Suprapubic skin (tissue), 4 donors: ENCODE measurements around the gene CNOT6L. TPM values are rescaled to one million over a fixed set of nuclear protein-coding genes. Genes with fewer than 3 reads are reported as not detected.

Experiments used
- DNase-seq, 2 donors: peaks; one replicate each; pipeline ENCODE4 v3.0.0-alpha.2; 2019; ENCODE audit warnings: low spot score in 2 of 2
- H3K27ac ChIP-seq: fragments of 200-600 bp; sonication (generic); one replicate; pipeline ENCODE4 v1.5.1; 2019
- H3K27me3 ChIP-seq: fragments of 200-600 bp; sonication (generic); one replicate; pipeline ENCODE4 v1.5.1; 2019
- H3K36me3 ChIP-seq: fragments of 200-600 bp; sonication (generic); one replicate; pipeline ENCODE4 v1.5.1; 2019
- H3K4me1 ChIP-seq: fragments of 200-600 bp; sonication (generic); one replicate; pipeline ENCODE4 v1.5.1; 2019
- H3K4me3 ChIP-seq: fragments of 200-600 bp; sonication (generic); one replicate; pipeline ENCODE4 v1.5.1; 2019; ENCODE audit warnings: mild to moderate bottlenecking
- H3K9me3 ChIP-seq: fragments of 200-600 bp; sonication (generic); one replicate; pipeline ENCODE4 v1.5.1; 2019
- EP300 ChIP-seq: sonication (generic); formaldehyde crosslinking; IDR thresholded peaks from one replicate; pipeline ENCODE4 v1.6.1; 2017; ENCODE audit warnings: antibody characterized with exemption
- POLR2A ChIP-seq, 2 donors: fragments of 450-650 bp; IDR thresholded peaks; one replicate each; pipeline ENCODE4 v1.6.1; 2017; ENCODE audit warnings: antibody characterized with exemption in 2 of 2, mild to moderate bottlenecking in 2 of 2, moderate library complexity in 2 of 2
- POLR2AphosphoS5 ChIP-seq, 3 donors: sonication (generic); formaldehyde crosslinking; IDR thresholded peaks; one replicate each; pipeline ENCODE4 v1.6.1; 2017; ENCODE audit warnings: antibody characterized with exemption in 3 of 3
- WGBS: methylation state at CpG from one replicate; pipeline ENCODE4 v1.1.5; 2018; 5-methylcytosine and 5-hydroxymethylcytosine counted together
- total RNA-seq, 4 donors: library from RNA; depleted of rRNA; stranded (reverse); fragments of >200 nt; gene quantifications; one replicate each; pipeline ENCODE4 v1.1.0, GENCODE V29; 2016
- TF ChIP-seq, protein P1 (sequence below), 2 donors: fragments of 200-600 bp in 1 of 2; fragments of 450-650 bp in 1 of 2; sonication (generic) in 1 of 2; IDR thresholded peaks; one replicate each; pipeline ENCODE4 v1.5.1; 2016 to 2019; ENCODE audit warnings: antibody characterized with exemption in 2 of 2, mild to moderate bottlenecking in 1 of 2, moderate library complexity in 1 of 2

The CNOT6L gene
- total RNA-seq, 4 donors from 2014 or later = 21.3 to 45.8 (median 39.6) TPM

GRCh38 chr4:77800483-77801259 is 18.5 kb downstream of the CNOT6L start:
- H3K4me3 ChIP-seq = no peak overlapping the region
- peaks cover 37% of the 10 kb centered on the region for H3K4me1 ChIP-seq
- no peak overlapping the region for H3K27ac ChIP-seq
- H3K36me3 ChIP-seq = no peaks in the 10 kb centered on the region
- DNase-seq = no peak
- 54% methylated on average over 2 of the region's 2 CpGs for WGBS
- H3K27me3 ChIP-seq = no peaks in the 10 kb centered on the region
- TF ChIP-seq POLR2AphosphoS5 (IDR thresholded peaks at IDR 0.05) (no peak), EP300 (no peak), POLR2A (IDR thresholded peaks at IDR 0.05) (no peak)
- TF ChIP-seq, protein P1, sequence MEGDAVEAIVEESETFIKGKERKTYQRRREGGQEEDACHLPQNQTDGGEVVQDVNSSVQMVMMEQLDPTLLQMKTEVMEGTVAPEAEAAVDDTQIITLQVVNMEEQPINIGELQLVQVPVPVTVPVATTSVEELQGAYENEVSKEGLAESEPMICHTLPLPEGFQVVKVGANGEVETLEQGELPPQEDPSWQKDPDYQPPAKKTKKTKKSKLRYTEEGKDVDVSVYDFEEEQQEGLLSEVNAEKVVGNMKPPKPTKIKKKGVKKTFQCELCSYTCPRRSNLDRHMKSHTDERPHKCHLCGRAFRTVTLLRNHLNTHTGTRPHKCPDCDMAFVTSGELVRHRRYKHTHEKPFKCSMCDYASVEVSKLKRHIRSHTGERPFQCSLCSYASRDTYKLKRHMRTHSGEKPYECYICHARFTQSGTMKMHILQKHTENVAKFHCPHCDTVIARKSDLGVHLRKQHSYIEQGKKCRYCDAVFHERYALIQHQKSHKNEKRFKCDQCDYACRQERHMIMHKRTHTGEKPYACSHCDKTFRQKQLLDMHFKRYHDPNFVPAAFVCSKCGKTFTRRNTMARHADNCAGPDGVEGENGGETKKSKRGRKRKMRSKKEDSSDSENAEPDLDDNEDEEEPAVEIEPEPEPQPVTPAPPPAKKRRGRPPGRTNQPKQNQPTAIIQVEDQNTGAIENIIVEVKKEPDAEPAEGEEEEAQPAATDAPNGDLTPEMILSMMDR (IDR thresholded peaks at IDR 0.05) = no peak
- no peaks in the 10 kb centered on the region for H3K9me3 ChIP-seq

DNA sequence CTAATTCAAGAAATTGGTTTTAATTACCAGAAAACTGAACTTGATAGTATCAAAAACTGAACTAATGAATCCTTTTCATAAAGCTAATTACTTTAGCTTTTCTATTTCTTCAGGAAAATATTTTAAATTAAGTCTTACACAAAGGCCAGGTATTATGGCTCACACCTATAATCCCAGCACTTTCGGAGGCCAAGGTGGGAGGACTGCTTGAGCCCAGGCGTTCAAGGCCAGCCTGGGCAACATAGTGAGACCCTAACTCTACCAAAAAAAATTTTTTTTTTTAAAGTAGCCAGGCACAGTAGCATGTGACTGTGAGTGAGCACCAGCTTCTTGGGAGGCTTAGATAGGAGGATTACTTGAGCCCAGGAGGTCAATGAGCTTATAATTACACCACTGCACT is 19.1 kb downstream of the CNOT6L start:
- no peak for TF ChIP-seq POLR2AphosphoS5 (IDR thresholded peaks at IDR 0.05)
- TF ChIP-seq EP300 = no peak
- TF ChIP-seq, protein P1 (IDR thresholded peaks at IDR 0.05) = no peak
- TF ChIP-seq POLR2A (IDR thresholded peaks at IDR 0.05) = no peak
- Histone ChIP-seq H3K4me3 (no peak overlapping the region), H3K27me3 (no peaks in the 10 kb centered on the region), H3K9me3 (no peaks in the 10 kb centered on the region), H3K4me1 (peaks cover 37% of the 10 kb centered on the region), H3K36me3 (no peaks in the 10 kb centered on the region), H3K27ac (no peak overlapping the region)
- 96% methylated on average over 2 of the region's 2 CpGs for WGBS
- DNase-seq = no peak

GRCh38 chr4:77798385-77798784 is 20.8 kb downstream of the CNOT6L start:
- H3K4me3 ChIP-seq = no peak overlapping the region
- H3K36me3 ChIP-seq = no peaks in the 10 kb centered on the region
- no peak for DNase-seq
- no peaks in the 10 kb centered on the region for H3K27me3 ChIP-seq
- TF ChIP-seq POLR2A (IDR thresholded peaks at IDR 0.05) (no peak), EP300 (no peak), POLR2AphosphoS5 (IDR thresholded peaks at IDR 0.05) (no peak)
- TF ChIP-seq, protein P1 (IDR thresholded peaks at IDR 0.05) = no peak
- H3K9me3 ChIP-seq = no peaks in the 10 kb centered on the region
- 95% methylated on average over 5 of the region's 5 CpGs for WGBS
- H3K27ac ChIP-seq = no peak overlapping the region
- peaks cover 38% of the 10 kb centered on the region for H3K4me1 ChIP-seq

DNA sequence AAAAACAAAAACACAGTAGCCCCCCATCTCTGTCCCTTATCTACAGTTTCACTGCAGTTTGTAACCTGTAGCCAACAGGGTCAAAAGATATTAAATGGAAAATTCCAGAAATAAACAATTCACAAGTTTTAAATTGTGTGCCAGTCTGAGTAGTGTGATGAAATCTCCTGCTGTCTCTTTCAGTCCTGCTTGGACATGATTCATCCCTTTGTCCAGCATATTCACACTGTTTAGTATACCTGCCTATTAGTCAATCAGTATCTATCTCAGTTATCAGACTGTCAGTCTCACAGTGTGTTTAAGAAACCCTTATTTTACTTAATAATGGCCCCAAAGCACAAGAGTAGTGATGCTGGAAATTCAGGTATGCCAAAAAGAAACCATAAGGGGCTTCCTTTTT is 21.9 kb downstream of the CNOT6L start:
- peaks cover 37% of the 10 kb centered on the region for H3K4me1 ChIP-seq
- no peak for DNase-seq
- H3K27ac ChIP-seq = no peak overlapping the region
- H3K9me3 ChIP-seq = no peaks in the 10 kb centered on the region
- TF ChIP-seq POLR2A (IDR thresholded peaks at IDR 0.05) (no peak), EP300 (no peak), POLR2AphosphoS5 (IDR thresholded peaks at IDR 0.05) (no peak)
- TF ChIP-seq, protein P1 (IDR thresholded peaks at IDR 0.05) = no peak
- H3K27me3 ChIP-seq = no peaks in the 10 kb centered on the region
- no peak overlapping the region for H3K4me3 ChIP-seq
- H3K36me3 ChIP-seq = no peaks in the 10 kb centered on the region

DNA sequence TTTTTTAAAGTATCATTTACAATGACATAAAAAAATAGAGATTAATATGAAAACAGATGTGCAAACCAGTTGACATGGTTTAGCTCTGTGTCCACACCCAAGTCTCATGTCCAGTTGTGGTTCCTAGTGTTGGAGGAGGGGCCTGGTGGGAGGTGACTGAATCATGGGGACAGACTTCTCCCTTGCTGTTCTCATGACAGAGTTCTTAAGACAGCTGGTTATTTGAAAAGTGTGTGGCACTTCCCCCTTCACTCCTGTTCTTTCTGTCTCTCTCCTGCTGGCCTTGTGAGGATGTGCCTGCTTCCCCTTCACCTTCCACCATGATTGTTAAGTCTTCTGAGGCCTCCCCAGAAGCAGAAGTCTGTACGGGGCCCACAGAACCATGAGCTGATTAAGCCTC is 23.8 kb downstream of the CNOT6L start:
- WGBS = 81% methylated on average over 1 of the region's 1 CpG
- Histone ChIP-seq H3K4me1 (peaks cover 21% of the 10 kb centered on the region), H3K9me3 (no peaks in the 10 kb centered on the region), H3K36me3 (no peaks in the 10 kb centered on the region), H3K4me3 (no peak overlapping the region), H3K27me3 (no peaks in the 10 kb centered on the region), H3K27ac (no peak overlapping the region)
- no peak for DNase-seq
- TF ChIP-seq POLR2AphosphoS5 (IDR thresholded peaks at IDR 0.05) (no peak), POLR2A (IDR thresholded peaks at IDR 0.05) (no peak)
